ENCODE results near the gene AMOTL1. TPM values are rescaled to one million over a fixed set of nuclear protein-coding genes. Genes with fewer than 3 reads are reported as not detected.
A peak's percentile ranks its signal among the peaks of the same experiment; 100 is the strongest.

AMOTL1 gene
- total RNA-seq, 1 donor from 2014 or later, result 29.8 TPM

DNA sequence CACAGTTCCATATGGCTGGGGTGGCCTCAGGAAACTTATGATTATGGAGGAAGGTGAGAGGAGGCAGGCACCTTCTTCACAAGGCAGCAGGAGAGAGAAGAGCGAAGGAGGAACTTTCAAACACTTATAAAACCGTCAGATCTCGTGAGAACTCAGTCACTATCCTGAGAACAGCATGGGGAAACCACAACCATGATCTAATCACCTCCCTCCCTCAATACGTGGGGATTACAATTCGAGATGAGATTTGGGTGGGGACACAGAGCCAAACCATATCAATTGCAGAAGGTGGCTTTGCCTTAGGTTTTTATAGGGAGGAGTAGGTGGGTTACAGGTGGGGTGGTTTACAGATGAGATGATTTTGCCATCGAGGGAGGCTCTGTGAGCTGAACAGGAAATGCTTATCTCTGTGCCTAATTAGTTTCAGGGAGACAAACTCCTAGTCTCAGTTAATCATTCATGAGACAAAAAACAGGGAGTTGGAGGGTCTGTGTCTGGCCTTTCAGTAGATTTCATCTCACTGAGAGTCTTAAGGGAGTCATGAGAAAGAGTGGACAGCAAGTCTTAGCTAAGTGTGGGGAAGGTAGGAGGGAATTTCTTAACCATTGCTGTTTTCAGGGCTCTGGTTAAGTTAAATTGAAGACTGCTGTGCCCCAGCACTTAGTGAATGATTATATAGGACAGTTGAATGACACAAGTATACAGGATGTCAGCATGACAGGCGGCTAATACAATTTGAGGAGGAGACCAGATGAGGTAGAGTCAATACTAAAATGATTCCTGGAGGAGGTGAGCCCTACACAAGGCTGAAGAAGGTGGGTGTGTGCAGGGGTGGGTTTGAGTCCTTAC, 157.5 kb downstream of the AMOTL1 start:
- peak in 1 of 2 donors; percentile 22 for DNase-seq (ENCODE audit: low read depth in 2 of 2)

DNA sequence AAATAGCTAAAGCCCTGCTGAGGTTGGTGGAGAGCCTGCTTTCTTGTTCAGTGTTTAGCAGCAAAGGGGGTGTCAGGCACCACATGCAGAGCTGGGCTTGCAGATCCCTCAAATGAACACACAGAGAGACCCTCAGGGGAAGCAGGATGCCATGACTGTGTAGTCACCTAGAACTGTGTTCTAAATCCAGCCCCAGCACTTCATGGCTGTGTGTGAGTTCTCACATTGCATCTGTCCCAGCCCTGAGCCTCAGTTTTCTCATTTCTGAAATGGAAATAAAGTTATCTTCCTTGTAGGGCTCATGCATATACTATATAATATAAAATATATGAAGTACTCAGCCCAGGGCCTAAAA, 158.1 kb downstream of the AMOTL1 start:
- DNase-seq (ENCODE audit: low read depth in 2 of 2), result peak in 1 of 2 donors; percentile 32

Other genes with a start within 250 kb of the AMOTL1 start
- gene FUT4, start 224.4 kb upstream of the AMOTL1 start, total RNA-seq, result 2.8 and 6.3 TPM in 2 replicates
- 0.65 and 0.79 TPM in 2 replicates for gene PIWIL4, start 201.0 kb upstream of the AMOTL1 start, total RNA-seq
- gene CWC15, start 205.2 kb downstream of the AMOTL1 start, total RNA-seq, result 24.2 and 28.4 TPM in 2 replicates
- 0.20 and 0.22 TPM in 2 replicates for gene KDM4D, start 205.4 kb downstream of the AMOTL1 start, total RNA-seq

Data from lung microvascular endothelial cell (primary cell).